ENCODE results near the gene AGFG2.
A peak's percentile ranks its signal among the peaks of the same experiment; 100 is the strongest.
"Not testable (repeated sequence)": the region's sequence is repeated elsewhere in the genome, so short reads cannot be mapped to it uniquely, and the experiment has no call there.

AGFG2 gene

GRCh38 chr7:100547872-100548271 lies 8.9 kb downstream of the AGFG2 start:
- no peak for DNase-seq (ENCODE audit: low read depth in 2 of 2, low spot score in 1 of 2)

DNA sequence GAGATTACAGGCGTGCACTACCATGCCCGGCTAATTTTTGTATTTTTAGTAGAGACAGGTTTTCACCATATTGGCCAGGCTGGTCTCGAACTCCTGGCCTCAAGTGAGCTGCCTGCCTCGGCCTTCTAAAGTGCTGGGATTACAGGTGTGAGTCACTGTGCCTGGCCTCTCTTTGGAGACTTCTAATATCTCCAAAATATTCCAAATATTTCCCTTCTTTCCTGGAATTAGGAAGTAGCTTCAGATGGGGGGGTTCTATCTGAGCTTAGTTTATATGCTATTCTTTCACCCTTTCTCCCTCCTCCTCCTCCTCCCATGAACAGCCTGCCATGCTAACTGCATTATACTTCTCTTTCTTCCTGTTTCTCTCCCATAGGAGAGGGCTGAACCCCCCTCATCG lies 9.4 kb downstream of the AGFG2 start:
- DNase-seq (ENCODE audit: low read depth in 2 of 2, low spot score in 1 of 2): not testable (repeated sequence)

GRCh38 chr7:100552532-100552931 lies 13.5 kb downstream of the AGFG2 start:
- DNase-seq (ENCODE audit: low read depth in 2 of 2, low spot score in 1 of 2): no peak

DNA sequence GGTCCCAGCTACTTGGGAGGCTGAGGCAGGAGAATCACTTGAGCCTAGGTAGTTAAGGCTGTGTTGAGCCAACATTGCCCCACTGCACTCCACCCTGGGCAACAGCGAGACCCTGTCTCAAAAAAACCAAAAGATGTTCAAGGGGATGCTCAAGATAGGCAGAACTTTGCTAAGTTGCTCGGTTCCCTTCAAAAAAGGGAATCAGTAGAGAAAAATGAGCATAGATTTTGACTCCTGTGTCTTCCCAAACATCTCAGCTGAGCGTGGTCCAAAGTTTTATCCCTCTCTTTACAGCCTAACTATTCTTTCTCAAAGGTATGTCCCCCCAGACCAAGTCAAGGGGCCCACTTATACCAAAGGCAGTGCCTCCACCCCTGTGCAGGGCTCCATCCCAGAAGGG lies 14.0 kb downstream of the AGFG2 start:
- DNase-seq (ENCODE audit: low read depth in 2 of 2, low spot score in 1 of 2): no peak

GRCh38 chr7:100555701-100556100 lies 16.7 kb downstream of the AGFG2 start:
- no peak for DNase-seq (ENCODE audit: low read depth in 2 of 2, low spot score in 1 of 2)

DNA sequence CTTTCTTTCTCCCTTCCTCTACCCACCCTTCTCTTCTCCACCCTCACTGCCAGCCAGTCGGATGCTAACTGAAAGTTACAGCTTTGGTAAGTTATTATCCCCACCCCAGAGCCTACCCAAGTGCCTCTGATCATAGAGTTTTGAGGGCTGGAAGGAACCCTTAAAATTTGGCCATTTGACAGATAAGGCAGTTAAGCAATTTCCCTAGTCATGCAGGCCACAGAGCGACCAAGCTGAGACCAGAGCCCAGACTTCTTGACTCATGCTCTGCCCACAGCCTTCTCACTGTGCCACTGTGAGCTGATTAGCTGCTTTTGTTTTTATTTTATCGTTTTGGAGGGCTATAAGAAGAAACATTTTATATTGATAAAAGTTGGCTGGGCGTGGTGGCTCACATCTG lies 17.5 kb downstream of the AGFG2 start:
- no peak for DNase-seq (ENCODE audit: low read depth in 2 of 2, low spot score in 1 of 2)

GRCh38 chr7:100559127-100559526 lies 20.1 kb downstream of the AGFG2 start:
- DNase-seq (ENCODE audit: low read depth in 2 of 2, low spot score in 1 of 2): no peak

DNA sequence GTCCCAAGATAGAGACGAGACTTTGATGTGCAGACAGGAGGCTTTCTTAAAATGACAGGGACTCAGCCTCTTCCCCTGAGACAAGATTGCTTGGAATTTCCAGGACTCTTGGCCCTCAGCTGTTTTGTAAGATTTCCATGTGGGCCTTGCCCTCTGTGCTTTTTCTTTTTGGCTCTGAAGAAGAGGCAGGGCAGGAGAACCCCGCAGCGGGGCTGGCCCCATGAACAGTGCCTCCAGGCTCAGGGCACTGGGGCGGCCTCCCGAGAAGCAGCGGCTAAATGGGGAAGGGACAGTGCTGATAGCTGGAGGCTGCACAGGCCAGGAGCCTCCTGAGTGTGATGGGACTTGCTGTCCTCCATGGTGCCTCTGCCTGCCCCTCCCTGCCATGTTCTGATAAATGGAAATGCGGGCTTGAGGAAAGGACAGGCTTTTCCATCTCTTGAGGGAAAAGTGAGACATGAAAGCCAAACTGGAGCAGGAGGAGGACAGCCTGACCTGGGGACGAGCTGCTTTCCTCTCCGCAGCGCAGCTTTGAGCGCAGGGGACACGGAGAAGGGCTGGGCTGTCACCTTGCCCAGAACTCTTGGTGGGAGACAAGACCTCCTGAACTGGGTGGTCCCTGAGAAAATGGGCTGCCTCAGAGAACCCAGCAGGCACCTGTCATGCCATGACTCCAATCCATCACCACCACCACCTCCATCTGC lies 22.6 kb downstream of the AGFG2 start:
- DNase-seq (ENCODE audit: low read depth in 2 of 2, low spot score in 1 of 2): no peak

- DNase-seq (ENCODE audit: low read depth in 2 of 2, low spot score in 1 of 2): no peak
Observed at GRCh38 chr7:100562195-100563099, 23.4 kb downstream of the AGFG2 start.

DNA sequence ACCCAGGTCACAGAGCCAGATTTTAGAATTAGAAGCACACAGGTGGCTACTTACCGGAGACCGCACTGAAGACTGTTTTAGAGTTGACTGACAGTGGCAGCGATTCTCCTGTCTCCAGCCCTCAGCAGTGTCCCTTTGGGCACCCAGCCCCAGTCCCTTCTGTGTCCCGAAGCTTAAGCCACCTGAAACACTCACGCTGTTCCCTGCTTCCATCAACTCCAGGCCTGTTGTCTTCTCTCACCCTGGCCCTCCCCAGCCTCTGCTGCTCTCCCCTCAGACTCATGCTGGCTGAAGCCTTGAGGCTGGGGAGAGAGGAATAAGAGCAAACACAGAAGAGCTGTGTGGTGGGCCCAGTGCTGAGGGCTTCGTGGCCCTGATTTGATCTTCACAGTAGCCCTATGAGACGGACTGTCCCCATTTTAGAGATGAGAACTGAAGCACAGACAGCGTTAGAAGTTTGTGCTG lies 24.1 kb downstream of the AGFG2 start:
- DNase-seq (ENCODE audit: low read depth in 2 of 2, low spot score in 1 of 2): no peak

DNA sequence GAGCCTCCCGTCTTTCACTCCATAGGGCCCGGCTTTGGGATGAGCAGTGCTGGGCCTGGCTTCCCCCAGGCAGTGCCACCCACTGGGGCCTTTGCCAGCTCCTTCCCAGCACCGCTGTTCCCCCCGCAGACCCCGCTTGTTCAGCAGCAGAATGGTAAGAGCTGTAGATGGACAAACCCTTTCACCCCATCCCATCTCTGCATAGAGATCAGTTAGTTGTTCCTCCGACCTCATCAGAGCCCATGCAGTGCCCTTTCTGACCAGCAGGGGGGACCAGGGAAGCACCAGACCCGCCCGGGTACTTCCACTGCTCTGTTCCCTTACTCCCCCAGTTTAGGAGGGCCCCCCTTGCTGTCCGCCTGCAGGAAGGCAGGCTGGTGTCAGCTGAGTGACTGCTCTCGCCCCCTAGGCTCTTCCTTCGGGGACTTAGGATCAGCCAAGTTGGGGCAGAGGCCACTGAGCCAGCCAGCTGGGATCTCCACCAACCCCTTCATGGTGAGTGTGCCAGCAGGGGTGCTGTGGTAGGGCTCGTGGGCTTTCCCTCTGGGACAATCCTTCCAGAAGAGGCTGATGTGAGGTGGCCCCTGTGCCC lies 24.9 kb downstream of the AGFG2 start:
- DNase-seq (ENCODE audit: low read depth in 2 of 2, low spot score in 1 of 2): peak; percentile 64 to 90

DNA sequence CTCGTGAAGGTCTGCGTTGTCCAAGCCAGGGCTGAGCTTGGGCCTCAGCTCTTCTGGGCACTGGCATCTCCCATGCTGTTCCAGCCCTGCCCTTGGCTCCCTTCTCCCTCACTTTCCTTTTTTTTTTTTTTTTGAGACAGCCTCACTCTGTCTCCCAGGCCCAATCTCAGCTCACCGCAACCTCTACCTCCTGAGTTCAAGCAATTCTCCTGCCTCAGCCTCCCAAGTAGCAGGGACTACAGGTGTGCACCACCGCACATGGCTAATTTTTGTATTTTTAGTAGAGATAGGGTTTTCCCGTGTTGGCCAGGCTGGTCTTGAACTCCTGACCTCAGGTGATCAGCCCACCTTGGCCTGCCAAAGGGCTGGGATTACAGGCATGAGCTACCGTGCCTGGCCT lies 25.4 kb downstream of the AGFG2 start:
- not testable (repeated sequence) for DNase-seq (ENCODE audit: low read depth in 2 of 2, low spot score in 1 of 2)

DNA sequence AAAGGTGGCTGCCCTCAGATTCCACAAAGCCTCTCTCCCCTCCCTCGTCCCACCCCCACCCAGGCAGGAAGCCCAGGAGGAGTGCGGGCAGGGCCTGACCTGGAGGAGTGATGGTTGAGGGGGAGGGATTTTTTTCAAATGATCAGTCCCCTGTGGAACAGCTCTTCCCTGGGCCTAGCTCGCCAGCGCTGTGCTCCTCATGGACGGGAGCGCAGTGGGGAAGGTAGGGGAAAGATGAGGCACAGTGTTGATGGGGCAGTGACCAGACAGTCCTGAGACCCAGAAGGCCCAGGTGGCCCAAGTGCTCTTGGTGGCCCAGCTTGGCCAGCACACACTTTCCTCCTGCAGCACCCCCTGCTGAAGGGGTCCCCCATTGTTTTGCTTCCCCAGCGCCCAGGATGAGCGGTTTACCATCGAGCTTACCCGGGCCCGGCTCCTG lies 26.1 kb downstream of the AGFG2 start:
- DNase-seq (ENCODE audit: low read depth in 2 of 2, low spot score in 1 of 2): no peak

DNA sequence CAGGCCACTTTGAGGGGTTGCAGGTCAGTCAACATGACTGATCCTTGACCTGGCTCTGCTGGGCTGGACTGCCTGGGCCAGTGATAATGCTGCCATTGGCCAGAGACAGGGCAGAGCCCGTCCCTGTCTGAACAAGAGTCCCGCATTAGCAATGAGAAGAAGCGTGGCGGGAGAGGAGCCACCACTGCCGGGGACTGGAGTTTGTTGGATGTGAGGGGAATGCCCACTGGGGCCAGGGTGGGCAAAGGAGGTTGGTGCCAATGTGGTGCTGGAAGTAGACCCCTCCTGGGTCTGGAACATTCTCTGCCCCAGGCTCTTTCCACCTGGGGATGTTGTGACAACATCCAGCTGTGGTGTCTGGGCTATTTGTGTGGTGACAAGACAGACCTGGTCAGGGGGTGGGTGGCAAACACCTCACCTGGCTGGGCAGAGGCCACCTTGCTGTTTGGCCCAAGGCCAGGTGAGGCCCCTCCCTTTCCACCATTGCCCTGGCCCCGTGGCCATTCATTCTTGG lies 27.1 kb downstream of the AGFG2 start:
- no peak for DNase-seq (ENCODE audit: low read depth in 2 of 2, low spot score in 1 of 2)

GRCh38 chr7:100567031-100567730 lies 28.2 kb downstream of the AGFG2 start:
- DNase-seq (ENCODE audit: low read depth in 2 of 2, low spot score in 1 of 2): no peak

DNA sequence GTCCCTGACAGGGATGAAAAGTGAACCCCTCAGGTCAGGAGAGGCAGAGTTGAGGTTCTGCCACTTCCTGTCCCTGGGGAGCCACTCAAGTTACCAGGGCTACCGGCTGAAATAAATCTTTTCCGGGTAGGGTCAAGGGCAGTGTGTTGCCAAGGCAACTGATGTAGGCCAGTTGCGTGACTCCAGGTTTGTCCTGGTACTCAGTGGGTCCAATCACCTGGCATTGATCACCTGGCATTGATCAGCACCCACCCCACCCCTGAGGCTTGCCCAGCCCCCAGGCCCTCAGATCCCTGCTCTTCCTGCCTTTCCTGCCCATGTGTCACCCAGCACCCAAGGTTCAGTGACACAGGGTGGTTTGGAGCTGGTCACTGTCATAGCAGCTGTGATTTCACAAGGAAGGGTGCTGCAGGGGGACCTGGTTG lies 28.8 kb downstream of the AGFG2 start:
- DNase-seq (ENCODE audit: low read depth in 2 of 2, low spot score in 1 of 2): no peak

DNA sequence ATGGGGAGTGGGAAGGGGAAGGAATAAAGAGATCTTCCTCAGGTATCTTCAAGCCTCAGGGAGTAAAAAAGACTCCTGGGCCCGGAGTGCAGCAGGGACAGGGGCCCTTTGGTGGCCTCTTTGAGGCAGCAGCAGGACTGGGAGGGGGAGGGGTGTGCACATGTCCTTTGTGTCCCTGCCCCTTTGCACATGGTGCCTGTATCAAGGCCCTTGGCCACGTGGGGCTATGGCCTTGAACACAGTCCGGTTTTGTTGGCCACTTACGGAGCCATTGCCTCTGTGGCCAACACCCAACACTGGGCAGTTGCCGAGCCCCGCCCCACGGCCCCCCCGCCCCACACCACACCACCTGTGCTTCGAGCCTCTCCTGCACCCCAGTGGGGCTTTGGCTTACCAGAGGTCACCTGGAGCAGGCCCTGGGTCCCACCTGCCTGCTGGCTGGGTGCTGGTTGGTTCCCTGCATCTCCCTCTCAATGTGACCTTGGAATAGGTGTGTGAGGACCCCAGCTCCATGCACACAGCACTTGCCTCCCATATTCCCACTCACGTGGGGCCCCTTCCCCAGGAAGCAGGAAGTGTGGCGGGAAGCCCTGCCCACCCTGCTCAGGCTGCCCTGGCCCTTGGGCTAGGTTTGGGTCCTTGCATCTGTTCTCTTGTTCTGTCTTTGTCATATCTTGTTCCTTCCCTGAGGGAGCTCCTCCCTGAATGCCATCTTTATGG lies 29.3 kb downstream of the AGFG2 start:
- DNase-seq (ENCODE audit: low read depth in 2 of 2, low spot score in 1 of 2): no peak

DNA sequence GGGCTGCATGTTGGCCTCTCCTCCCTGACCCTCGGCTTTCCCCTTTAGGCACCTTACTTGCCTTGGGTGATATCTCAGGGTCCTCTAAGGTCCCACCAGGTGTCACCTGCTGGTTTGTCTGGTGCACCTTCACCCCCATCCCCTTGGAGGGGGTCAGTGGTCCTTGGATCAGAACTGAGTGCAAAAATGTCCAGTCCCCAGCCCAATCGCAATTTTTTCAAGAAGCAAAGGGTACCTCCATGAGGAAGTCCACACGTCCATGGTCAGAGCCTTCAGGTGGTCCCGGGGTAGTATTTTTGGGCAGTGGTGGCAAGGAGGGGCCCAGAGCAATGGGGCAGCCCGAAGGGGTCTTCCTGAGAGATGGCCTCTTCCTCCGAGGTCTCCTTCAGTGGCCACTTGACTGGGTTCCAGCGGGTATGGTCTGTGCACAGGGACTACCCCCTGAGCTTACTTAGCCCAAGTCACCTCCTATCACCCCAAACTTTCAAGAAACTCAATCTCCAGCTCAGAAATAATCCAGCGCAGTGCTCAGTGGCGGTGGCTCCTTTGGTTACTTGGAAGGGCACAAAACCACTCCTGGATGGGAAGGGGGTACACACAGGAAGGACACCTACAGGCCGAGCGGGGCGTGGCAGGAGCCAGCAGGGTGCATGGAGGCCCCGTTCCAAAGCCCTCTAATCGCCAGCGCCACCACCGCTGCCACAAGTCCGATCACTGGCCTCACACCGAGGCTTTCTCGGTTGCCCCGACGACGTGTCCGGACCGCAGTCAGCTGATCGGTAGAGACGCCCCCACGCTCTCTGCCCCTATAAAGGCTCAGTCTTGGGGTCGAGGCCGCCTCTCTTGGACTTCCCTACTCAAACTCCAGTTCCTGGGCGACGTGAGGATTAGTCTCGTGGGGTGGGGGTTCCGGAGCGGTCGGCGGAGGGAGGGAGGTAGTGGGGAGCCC lies 30.2 kb downstream of the AGFG2 start:
- no peak for DNase-seq (ENCODE audit: low read depth in 2 of 2, low spot score in 1 of 2)
